C4-2B (cell line): ENCODE data around the gene COG5.
A peak's percentile ranks its signal among the peaks of the same experiment; 100 is the strongest.

Experiments used
- H3K27ac ChIP-seq: fragments of 450-650 bp; 2 replicates; pipeline ENCODE4 v1.5.1; 2017
- CTCF ChIP-seq: fragments of 450-650 bp; conservative IDR thresholded peaks from 2 replicates; pipeline ENCODE4 v1.5.1; 2017; ENCODE audit warnings: mild to moderate bottlenecking
- ZFX ChIP-seq: fragments of 450-650 bp; IDR thresholded peaks from 2 replicates; pipeline ENCODE4 v1.6.1; 2017

Gene COG5

GRCh38 chr7:107384025-107384424 lies 179.7 kb downstream of the COG5 start:
- H3K27ac ChIP-seq, result no peak overlapping the region
- peak; percentile 40 for TF ChIP-seq CTCF
- no peak for TF ChIP-seq ZFX

GRCh38 chr7:107383203-107383602 lies 180.5 kb downstream of the COG5 start:
- TF ChIP-seq ZFX (no peak), CTCF (no peak)
- H3K27ac ChIP-seq, result no peak overlapping the region

DNA sequence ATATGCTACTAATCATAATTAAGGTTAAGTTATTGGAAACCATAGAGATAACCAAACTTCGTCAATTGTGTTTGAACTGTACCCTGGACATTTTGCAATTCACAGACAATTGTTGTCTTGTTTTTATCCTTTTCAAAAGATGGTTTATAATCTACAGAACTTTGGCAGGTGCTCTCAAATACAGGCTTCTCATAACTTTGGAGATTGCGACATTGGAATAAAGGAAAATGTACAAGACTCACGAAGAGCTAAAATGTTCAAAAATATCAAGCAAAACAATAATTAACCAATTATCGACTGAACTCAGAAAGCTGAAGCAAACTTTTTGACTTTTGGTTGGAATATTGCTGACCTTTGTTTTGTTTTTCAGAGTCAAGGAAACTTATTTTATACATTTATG lies 182.3 kb downstream of the COG5 start:
- no peak for TF ChIP-seq CTCF
- no peak for TF ChIP-seq ZFX
- no peak overlapping the region for H3K27ac ChIP-seq

- TF ChIP-seq CTCF, result no peak
- no peak for TF ChIP-seq ZFX
- H3K27ac ChIP-seq, result no peak overlapping the region
Observed at GRCh38 chr7:107373354-107373753, 190.4 kb downstream of the COG5 start.

DNA sequence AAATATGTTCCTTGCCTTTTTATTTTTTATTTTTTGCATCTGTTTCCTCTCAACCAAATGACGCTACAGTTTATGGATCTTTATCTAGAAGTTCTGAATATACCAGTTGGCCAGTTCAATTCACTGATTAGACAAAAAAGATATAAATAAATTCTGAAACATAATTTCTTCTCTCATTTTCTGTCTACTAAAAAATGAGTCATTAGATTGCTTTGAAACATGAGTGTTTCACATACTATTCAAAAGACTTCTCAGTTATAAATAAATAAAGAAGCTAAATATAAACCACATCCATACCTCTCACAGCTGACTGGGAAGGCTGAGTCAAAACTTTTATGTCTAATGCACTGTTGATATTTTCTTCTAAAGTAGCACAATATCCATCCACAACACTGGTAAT lies 191.4 kb downstream of the COG5 start:
- no peak overlapping the region for H3K27ac ChIP-seq
- TF ChIP-seq CTCF, result no peak
- no peak for TF ChIP-seq ZFX

- no peak overlapping the region for H3K27ac ChIP-seq
- TF ChIP-seq CTCF, result no peak
- TF ChIP-seq ZFX, result no peak
Observed at GRCh38 chr7:107370816-107371215, 192.9 kb downstream of the COG5 start.

- H3K27ac ChIP-seq, result no peak overlapping the region
- no peak for TF ChIP-seq ZFX
- TF ChIP-seq CTCF, result no peak
Observed at GRCh38 chr7:107364787-107365186, 198.9 kb downstream of the COG5 start.
